SK-N-SH treated with all-trans-retinoic acid at 6 μM for 48 hours (cell line): Measurements from ENCODE around the gene MACROD1.
"Not testable (repeated sequence)": the region's sequence is repeated elsewhere in the genome, so short reads cannot be mapped to it uniquely, and the experiment has no call there.

Experiments
- BACH2 ChIP-seq: fragments of 250-450 bp; sonication (Bioruptor Pico); IDR thresholded peaks from 2 replicates; pipeline ENCODE4 v1.9.0; 2021; ENCODE audit warnings: mild to moderate bottlenecking, borderline replicate concordance
- CSRNP3 ChIP-seq: fragments of 250-450 bp; sonication (Bioruptor Pico); IDR thresholded peaks from 2 replicates; pipeline ENCODE4 v1.5.1; 2021; ENCODE audit warnings: mild to moderate bottlenecking, moderate library complexity
- GLIS3 ChIP-seq: fragments of 250-450 bp; sonication (Bioruptor Pico); IDR thresholded peaks from 2 replicates; pipeline ENCODE4 v1.5.0; 2020; ENCODE audit warnings: mild to moderate bottlenecking, moderate library complexity
- ISL1 ChIP-seq: fragments of 250-450 bp; sonication (Bioruptor Pico); IDR thresholded peaks from 2 replicates; pipeline ENCODE4 v2.1.2; 2022; ENCODE audit warnings: mild to moderate bottlenecking, moderate library complexity
- PATZ1 ChIP-seq: fragments of 250-450 bp; sonication (Bioruptor Pico); IDR thresholded peaks from 2 replicates; pipeline ENCODE4 v1.8.0; 2020; ENCODE audit warnings: mild to moderate bottlenecking, moderate library complexity, borderline replicate concordance
- PPARA ChIP-seq: fragments of 250-450 bp; sonication (Bioruptor Pico); IDR thresholded peaks from 2 replicates; pipeline ENCODE4 v1.5.0; 2020; ENCODE audit warnings: mild to moderate bottlenecking, borderline replicate concordance
- SNAI2 ChIP-seq: fragments of 250-450 bp; sonication (Bioruptor Pico); IDR thresholded peaks from 2 replicates; pipeline ENCODE4 v1.5.0; 2020; ENCODE audit warnings: mild to moderate bottlenecking, moderate library complexity
- ZC3H10 ChIP-seq: fragments of 250-450 bp; sonication (Bioruptor Pico); IDR thresholded peaks from 2 replicates; pipeline ENCODE4 v1.5.1; 2021; ENCODE audit warnings: mild to moderate bottlenecking, moderate library complexity

GRCh38 chr11:63963895-63964294, 202.0 kb downstream of the MACROD1 start:
- TF ChIP-seq ZC3H10; ISL1 (CRISPR knock-in tag); GLIS3 (CRISPR knock-in tag); SNAI2 (CRISPR knock-in tag); PPARA; CSRNP3 (CRISPR knock-in tag); PATZ1; BACH2 (CRISPR knock-in tag): not testable (repeated sequence)
